Activated CD8-positive, alpha-beta T cell treated with anti-CD3 and anti-CD28 coated beads, Interleukin-2, amount 10 ng/mL, durations not matched to agents 7 days and 5 days (primary cell): ENCODE results near the gene VEGFD. TPM values are rescaled to one million over a fixed set of nuclear protein-coding genes. Genes with fewer than 3 reads are reported as not detected.
"Not testable (repeated sequence)": the region's sequence is repeated elsewhere in the genome, so short reads cannot be mapped to it uniquely, and the experiment has no call there.

ENCODE experiments used
- ATAC-seq: fragments of 150-1000 bp; cut with Tn5 transposase; one replicate; pipeline ENCODE4 v1.10.0; 2021; ENCODE audit warnings: moderate library complexity
- CTCF ChIA-PET: fragments of 350-600 bp; sonication (Branson Sonifier 250); formaldehyde crosslinking; loops from one replicate; lab custom pipeline; 2021; ENCODE audit warnings: antibody characterized with exemption; lab: Charles Lee
- POLR2A ChIA-PET: fragments of 350-600 bp; sonication (Branson Sonifier 250); formaldehyde crosslinking; loops from one replicate; lab custom pipeline; 2021; ENCODE audit warnings: antibody characterized with exemption; lab: Charles Lee
- DNase-seq: peaks from one replicate; pipeline ENCODE4 v3.0.0-alpha.2; 2020
- H3K27ac Mint-ChIP-seq: one replicate; pipeline ENCODE4 v1.8.0; 2021; ENCODE audit warnings: mild to moderate bottlenecking, mixed read lengths
- H3K27me3 Mint-ChIP-seq: one replicate; pipeline ENCODE4 v1.8.0; 2021; ENCODE audit warnings: low read depth, mixed read lengths
- H3K36me3 Mint-ChIP-seq: one replicate; pipeline ENCODE4 v1.8.0; 2021; ENCODE audit warnings: low read depth, mixed read lengths
- H3K4me1 Mint-ChIP-seq: one replicate; pipeline ENCODE4 v1.8.0; 2021; ENCODE audit warnings: low read depth, mixed read lengths
- H3K4me3 Mint-ChIP-seq: one replicate; pipeline ENCODE4 v1.8.0; 2021; ENCODE audit warnings: mild to moderate bottlenecking, mixed read lengths
- H3K9me3 Mint-ChIP-seq: one replicate; pipeline ENCODE4 v1.8.0; 2022; ENCODE audit warnings: mixed read lengths; ENCODE audit not compliant: insufficient read depth
- total RNA-seq, 2 experiments: library from RNA; stranded (reverse); gene quantifications; one replicate each; pipeline ENCODE4 v1.2.3, GENCODE V29; 2021

VEGFD gene
- total RNA-seq, 2 experiments from 2014 or later = not detected

- POLR2A ChIA-PET = no interaction called here
- no peaks in the 10 kb centered on the region for H3K27me3 Mint-ChIP-seq
These were observed 61.7 kb downstream of the VEGFD start for GRCh38 chrX:15322472-15322871.

GRCh38 chrX:15322072-15322471, 62.1 kb downstream of the VEGFD start:
- ChIA-PET CTCF (no interaction called here), POLR2A (no interaction called here)
- Mint-ChIP-seq H3K9me3 (no peaks in the 10 kb centered on the region), H3K36me3 (peaks cover 17% of the 10 kb centered on the region), H3K4me3 (no peak overlapping the region), H3K4me1 (no peaks in the 10 kb centered on the region), H3K27me3 (no peaks in the 10 kb centered on the region), H3K27ac (no peak overlapping the region)
- DNase-seq = no peak
- ATAC-seq = no peak

More at GRCh38 chrX:15322472-15322871, 61.7 kb downstream of the VEGFD start:
- Mint-ChIP-seq H3K4me1 (no peaks in the 10 kb centered on the region), H3K27ac (no peak overlapping the region), H3K4me3 (no peak overlapping the region), H3K36me3 (peaks cover 17% of the 10 kb centered on the region), H3K9me3 (no peaks in the 10 kb centered on the region)
- DNase-seq = no peak
- no peak for ATAC-seq
- CTCF ChIA-PET = no interaction called here

DNA sequence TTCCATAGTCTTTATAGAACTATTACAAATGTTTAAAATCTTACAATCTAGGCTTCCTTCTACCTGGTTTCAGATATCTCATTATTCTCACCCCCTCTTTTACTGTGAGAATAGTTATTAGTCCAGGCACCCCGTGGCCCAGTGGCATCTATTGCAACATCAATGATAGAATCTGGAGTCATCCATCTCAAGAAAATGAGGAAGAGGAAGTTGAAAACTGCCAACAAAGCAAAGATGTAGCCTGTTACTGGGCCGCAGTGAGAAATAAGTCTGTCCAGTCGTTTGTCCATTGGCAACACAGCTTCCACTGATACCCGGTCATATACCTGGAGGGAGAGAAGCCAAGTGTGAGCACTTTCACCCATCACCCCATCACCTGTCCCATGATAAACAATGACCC, 62.8 kb downstream of the VEGFD start:
- DNase-seq = no peak
- Mint-ChIP-seq H3K27ac (no peak overlapping the region), H3K36me3 (peaks cover 17% of the 10 kb centered on the region), H3K4me3 (no peak overlapping the region), H3K27me3 (no peaks in the 10 kb centered on the region), H3K4me1 (no peaks in the 10 kb centered on the region), H3K9me3 (no peaks in the 10 kb centered on the region)
- POLR2A ChIA-PET = no interaction called here
- CTCF ChIA-PET = no interaction called here
- ATAC-seq = no peak

GRCh38 chrX:15320297-15320696, 63.9 kb downstream of the VEGFD start:
- Mint-ChIP-seq H3K4me3 (no peak overlapping the region), H3K27ac (no peak overlapping the region), H3K4me1 (no peaks in the 10 kb centered on the region), H3K27me3 (no peaks in the 10 kb centered on the region), H3K9me3 (no peaks in the 10 kb centered on the region), H3K36me3 (peaks cover 17% of the 10 kb centered on the region)
- ChIA-PET CTCF (no interaction called here), POLR2A (no interaction called here)
- no peak for DNase-seq
- ATAC-seq = no peak

GRCh38 chrX:15319075-15319474, 65.1 kb downstream of the VEGFD start:
- DNase-seq (no peak), ATAC-seq (no peak)
- Mint-ChIP-seq H3K9me3 (no peaks in the 10 kb centered on the region), H3K36me3 (peaks cover 15% of the 10 kb centered on the region), H3K27ac (no peak overlapping the region), H3K4me3 (no peak overlapping the region), H3K4me1 (no peaks in the 10 kb centered on the region), H3K27me3 (no peaks in the 10 kb centered on the region)
- ChIA-PET CTCF (no interaction called here), POLR2A (no interaction called here)

GRCh38 chrX:15315509-15315908, 68.7 kb downstream of the VEGFD start, which contains the start of gene ASB11:
Gene ASB11 (minus strand): TSS chrX:15315640. CDS start chrX:15315605, 35 bp downstream.
- ChIA-PET POLR2A (no interaction called here), CTCF (interaction anchor here (0.9 kb wide), 1 partner anchor 15 kb away, joined by 3 read pairs; no protein-coding TSS in a partner anchor)
- H3K27me3 Mint-ChIP-seq = no peaks in the 10 kb centered on the region
- no peaks in the 10 kb centered on the region for H3K9me3 Mint-ChIP-seq
- DNase-seq (no peak), ATAC-seq (no peak)
- H3K4me1 Mint-ChIP-seq = no peaks in the 10 kb centered on the region
- H3K27ac Mint-ChIP-seq = no peak within 1 kb of the TSS
- H3K36me3 Mint-ChIP-seq = peaks cover 5% of the 10 kb centered on the region
- no peak within 1 kb of the TSS for H3K4me3 Mint-ChIP-seq

- H3K36me3 Mint-ChIP-seq = peaks cover 2% of the 10 kb centered on the region
- no peak overlapping the region for H3K27ac Mint-ChIP-seq
- ChIA-PET POLR2A (no interaction called here), CTCF (no interaction called here)
- no peaks in the 10 kb centered on the region for H3K27me3 Mint-ChIP-seq
- DNase-seq (no peak), ATAC-seq (no peak)
- no peaks in the 10 kb centered on the region for H3K9me3 Mint-ChIP-seq
- H3K4me1 Mint-ChIP-seq = no peaks in the 10 kb centered on the region
- H3K4me3 Mint-ChIP-seq = no peak overlapping the region
These were observed 69.7 kb downstream of the VEGFD start for GRCh38 chrX:15314472-15314871.

DNA sequence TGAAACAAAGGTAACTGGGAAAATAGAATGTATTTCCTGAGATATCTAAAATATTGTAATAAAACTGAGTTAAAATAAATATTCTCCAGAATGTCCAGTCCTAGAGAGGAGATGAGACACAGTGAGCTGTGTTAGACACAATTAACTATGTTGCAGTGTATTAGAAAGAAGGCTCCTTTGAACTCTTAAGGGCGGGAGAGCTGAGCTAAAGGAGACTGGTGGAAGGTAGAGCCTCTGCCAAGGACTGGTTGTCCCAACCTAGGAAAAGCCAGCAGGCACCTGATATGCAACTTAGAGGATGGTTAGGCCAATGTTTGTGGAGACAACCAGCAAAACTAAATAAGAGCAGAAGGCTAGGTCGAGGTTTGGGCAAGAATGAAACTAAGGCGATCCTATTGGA, 73.1 kb downstream of the VEGFD start:
- Mint-ChIP-seq H3K27me3 (no peaks in the 10 kb centered on the region), H3K4me3 (no peak overlapping the region), H3K27ac (no peak overlapping the region), H3K36me3 (no peaks in the 10 kb centered on the region), H3K9me3 (no peaks in the 10 kb centered on the region), H3K4me1 (no peaks in the 10 kb centered on the region)
- ChIA-PET CTCF (no interaction called here), POLR2A (no interaction called here)
- no peak for DNase-seq
- ATAC-seq = no peak

- Mint-ChIP-seq H3K4me3 (no peak overlapping the region), H3K27ac (no peak overlapping the region), H3K9me3 (no peaks in the 10 kb centered on the region), H3K4me1 (no peaks in the 10 kb centered on the region), H3K27me3 (no peaks in the 10 kb centered on the region), H3K36me3 (no peaks in the 10 kb centered on the region)
- POLR2A ChIA-PET = no interaction called here
- CTCF ChIA-PET = no interaction called here
- DNase-seq (no peak), ATAC-seq (no peak)
These were observed 74.1 kb downstream of the VEGFD start for GRCh38 chrX:15310117-15310516.

DNA sequence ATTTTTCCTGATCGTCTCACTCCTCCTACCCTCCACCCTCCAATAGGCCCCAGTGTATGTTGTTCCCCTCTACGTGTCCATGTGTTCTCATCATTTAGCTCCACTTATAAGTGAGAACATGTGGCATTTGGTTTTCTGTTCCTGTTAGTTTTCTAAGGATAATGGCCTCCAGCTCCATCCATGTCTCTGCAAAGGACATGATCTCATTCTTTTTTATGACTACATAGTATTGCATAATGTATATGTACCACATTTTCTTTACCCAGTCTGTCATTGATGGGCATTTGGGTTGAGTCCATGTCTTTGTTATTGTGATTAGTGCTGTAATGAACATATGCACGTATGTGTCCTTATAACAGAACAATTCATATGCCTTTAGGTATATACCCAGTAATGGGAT, 78.3 kb downstream of the VEGFD start:
- H3K4me1 Mint-ChIP-seq = peaks cover 12% of the 10 kb centered on the region
- DNase-seq, H3K27me3 Mint-ChIP-seq, H3K9me3 Mint-ChIP-seq, POLR2A ChIA-PET, ATAC-seq, H3K27ac Mint-ChIP-seq, H3K36me3 Mint-ChIP-seq, H3K4me3 Mint-ChIP-seq, CTCF ChIA-PET: not testable (repeated sequence)

DNA sequence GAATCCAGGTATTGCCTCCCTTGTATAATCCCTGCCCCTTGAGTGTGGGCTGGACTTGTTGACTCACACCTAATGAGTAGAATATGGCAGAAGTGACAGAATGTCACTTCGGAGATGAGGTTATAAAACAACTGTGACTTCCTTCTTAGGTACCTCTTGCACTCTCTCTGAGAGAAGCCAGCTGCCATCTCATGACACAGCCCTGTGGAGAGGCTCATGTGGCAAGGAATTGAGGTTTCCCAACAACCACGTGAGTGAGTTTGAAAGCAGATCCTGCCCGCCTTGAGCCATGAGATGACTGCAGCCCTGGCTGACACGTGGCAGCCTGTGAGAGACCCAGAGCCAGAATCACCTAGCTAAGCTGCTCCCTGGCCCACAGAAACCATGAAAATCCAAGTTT, 82.3 kb downstream of the VEGFD start:
- CTCF ChIA-PET = interaction anchor here (1.0 to 2.0 kb wide), 3 partner anchors 11 to 165 kb away, joined by 4 to 5 read pairs (median 5); no protein-coding TSS in a partner anchor
- ATAC-seq = peak; percentile 39

GRCh38 chrX:15299941-15300851, 84.0 kb downstream of the VEGFD start:
- H3K4me3 Mint-ChIP-seq = no peak overlapping the region

More for the DNA sequence above, 82.3 kb downstream of the VEGFD start:
- Mint-ChIP-seq H3K9me3 (no peaks in the 10 kb centered on the region), H3K4me3 (no peak overlapping the region), H3K4me1 (peaks cover 12% of the 10 kb centered on the region), H3K36me3 (no peaks in the 10 kb centered on the region), H3K27me3 (no peaks in the 10 kb centered on the region), H3K27ac (no peak overlapping the region)
- POLR2A ChIA-PET = no interaction called here
- DNase-seq = peak; percentile 44

More at GRCh38 chrX:15299941-15300851, 84.0 kb downstream of the VEGFD start:
- Mint-ChIP-seq H3K27ac (no peak overlapping the region), H3K27me3 (no peaks in the 10 kb centered on the region), H3K9me3 (no peaks in the 10 kb centered on the region), H3K36me3 (no peaks in the 10 kb centered on the region), H3K4me1 (peaks cover 12% of the 10 kb centered on the region)
- POLR2A ChIA-PET = no interaction called here
- no peak for DNase-seq
- CTCF ChIA-PET = interaction anchor here (0.6 to 1.6 kb wide), 8 partner anchors 10 to 169 kb away, joined by 3 to 6 read pairs (median 4); partner anchors contain the start of gene ASB11
- no peak for ATAC-seq
